ENCODE data around the gene SULF2.

DNA sequence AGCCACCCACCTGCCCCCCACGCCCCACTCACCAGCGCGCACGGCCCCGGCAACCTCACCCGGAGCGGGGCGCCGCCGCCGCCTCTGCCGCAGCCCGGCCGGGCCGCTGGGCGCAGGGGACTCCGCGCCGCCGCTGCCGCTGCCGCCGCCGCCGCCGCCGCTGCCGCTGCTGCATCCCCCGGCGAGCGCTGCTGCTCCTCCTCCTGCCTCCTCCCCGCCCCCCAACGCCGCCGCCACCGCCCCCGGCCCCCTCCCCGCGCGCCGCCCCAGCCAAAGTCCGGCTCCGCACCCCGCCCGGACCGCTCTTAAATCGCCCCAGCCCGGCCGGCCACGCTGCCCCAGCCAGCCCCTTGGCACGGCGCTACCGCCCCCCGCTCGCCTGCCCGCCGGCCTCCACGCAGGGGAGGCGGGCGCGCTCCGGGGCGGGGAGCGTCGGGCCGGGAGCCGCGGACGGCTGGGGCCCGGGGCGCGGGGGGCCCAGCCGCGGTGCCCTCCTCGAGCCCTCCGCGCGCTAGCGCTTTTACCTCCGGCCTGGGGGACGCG lies at the start of gene SULF2:
- TF ChIP-seq, protein P1, sequence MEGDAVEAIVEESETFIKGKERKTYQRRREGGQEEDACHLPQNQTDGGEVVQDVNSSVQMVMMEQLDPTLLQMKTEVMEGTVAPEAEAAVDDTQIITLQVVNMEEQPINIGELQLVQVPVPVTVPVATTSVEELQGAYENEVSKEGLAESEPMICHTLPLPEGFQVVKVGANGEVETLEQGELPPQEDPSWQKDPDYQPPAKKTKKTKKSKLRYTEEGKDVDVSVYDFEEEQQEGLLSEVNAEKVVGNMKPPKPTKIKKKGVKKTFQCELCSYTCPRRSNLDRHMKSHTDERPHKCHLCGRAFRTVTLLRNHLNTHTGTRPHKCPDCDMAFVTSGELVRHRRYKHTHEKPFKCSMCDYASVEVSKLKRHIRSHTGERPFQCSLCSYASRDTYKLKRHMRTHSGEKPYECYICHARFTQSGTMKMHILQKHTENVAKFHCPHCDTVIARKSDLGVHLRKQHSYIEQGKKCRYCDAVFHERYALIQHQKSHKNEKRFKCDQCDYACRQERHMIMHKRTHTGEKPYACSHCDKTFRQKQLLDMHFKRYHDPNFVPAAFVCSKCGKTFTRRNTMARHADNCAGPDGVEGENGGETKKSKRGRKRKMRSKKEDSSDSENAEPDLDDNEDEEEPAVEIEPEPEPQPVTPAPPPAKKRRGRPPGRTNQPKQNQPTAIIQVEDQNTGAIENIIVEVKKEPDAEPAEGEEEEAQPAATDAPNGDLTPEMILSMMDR (IDR thresholded peaks at IDR 0.05), result no peak
- TF ChIP-seq POLR2AphosphoS5 (IDR thresholded peaks at IDR 0.05) (no peak), POLR2A (IDR thresholded peaks at IDR 0.05) (no peak)
